Endothelial cell of umbilical vein (primary cell): Measurements from ENCODE around the gene NELFB. TPM values are rescaled to one million over a fixed set of nuclear protein-coding genes. Genes with fewer than 3 reads are reported as not detected.

Source experiments
- polyA plus RNA-seq, 4 experiments: library from polyadenylated mRNA; depleted of rRNA in 3 of 4; stranded (reverse) in 3 of 4; unstranded in 1 of 4; fragments of >200 nt; gene quantifications; 2 replicates each; pipeline versions ENCODE4 v1.2.1 to v1.2.3, GENCODE V29; 2011 to 2012; ENCODE audit warnings: missing spikeins in 1 of 4
- total RNA-seq: library from RNA; stranded (reverse); gene quantifications from 2 replicates; pipeline ENCODE4 v1.2.3, GENCODE V29; 2021

The NELFB gene
- total and polyA plus RNA-seq, 2 donors (not counting 3 experiments of a cell fraction or from before 2014, with no cell fraction given): 62.3 to 76.1 TPM

Other genes with a start within 250 kb of the NELFB start
- gene ABCA2, start 227.1 kb upstream of the NELFB start, total RNA-seq: 20.0 and 23.4 TPM in 2 replicates
- gene ABCA2, start 227.1 kb upstream of the NELFB start, polyA plus RNA-seq: 29.1 and 41.2 TPM in 2 replicates
- not detected in 2 replicates for gene FUT7, start 223.2 kb upstream of the NELFB start, total RNA-seq
- gene FUT7, start 223.2 kb upstream of the NELFB start, polyA plus RNA-seq: not detected in 2 replicates
- 157 and 181 TPM in 2 replicates for gene NPDC1, start 209.2 kb upstream of the NELFB start, total RNA-seq
- 115 and 144 TPM in 2 replicates for gene NPDC1, start 209.2 kb upstream of the NELFB start, polyA plus RNA-seq
- not detected in 2 replicates for gene ENTPD2, start 201.3 kb upstream of the NELFB start, total RNA-seq
- gene ENTPD2, start 201.3 kb upstream of the NELFB start, polyA plus RNA-seq: 0.03 TPM in 1 of 2 replicates, not detected in the other
- gene SAPCD2, start 184.8 kb upstream of the NELFB start, total RNA-seq: 24.3 and 27.8 TPM in 2 replicates
- gene SAPCD2, start 184.8 kb upstream of the NELFB start, polyA plus RNA-seq: 11.5 and 13.2 TPM in 2 replicates
- gene UAP1L1, start 177.8 kb upstream of the NELFB start, total RNA-seq: 38.1 and 41.7 TPM in 2 replicates
- gene UAP1L1, start 177.8 kb upstream of the NELFB start, polyA plus RNA-seq: 26.0 and 31.0 TPM in 2 replicates
- gene MAN1B1, start 168.3 kb upstream of the NELFB start, total RNA-seq: 67.7 and 75.3 TPM in 2 replicates
- 81.0 and 83.3 TPM in 2 replicates for gene MAN1B1, start 168.3 kb upstream of the NELFB start, polyA plus RNA-seq
- 118 and 149 TPM in 2 replicates for gene DPP7, start 140.6 kb upstream of the NELFB start, total RNA-seq
- gene DPP7, start 140.6 kb upstream of the NELFB start, polyA plus RNA-seq: 200 and 247 TPM in 2 replicates
- not detected in 2 replicates for gene GRIN1, start 116.2 kb upstream of the NELFB start, total RNA-seq
- gene GRIN1, start 116.2 kb upstream of the NELFB start, polyA plus RNA-seq: not detected in 2 replicates
- not detected in 2 replicates for gene LRRC26, start 85.3 kb upstream of the NELFB start, total RNA-seq
- 0.08 TPM in 1 of 2 replicates, not detected in the other for gene LRRC26, start 85.3 kb upstream of the NELFB start, polyA plus RNA-seq
- gene TMEM210, start 83.3 kb upstream of the NELFB start, total RNA-seq: not detected in 2 replicates
- not detected in 2 replicates for gene TMEM210, start 83.3 kb upstream of the NELFB start, polyA plus RNA-seq
- 69.2 and 70.0 TPM in 2 replicates for gene ANAPC2, start 66.8 kb upstream of the NELFB start, total RNA-seq
- 44.8 and 57.5 TPM in 2 replicates for gene ANAPC2, start 66.8 kb upstream of the NELFB start, polyA plus RNA-seq
- gene SSNA1, start 66.7 kb upstream of the NELFB start, total RNA-seq: 89.0 and 90.5 TPM in 2 replicates
- gene SSNA1, start 66.7 kb upstream of the NELFB start, polyA plus RNA-seq: 146 and 162 TPM in 2 replicates
- 12.1 and 12.4 TPM in 2 replicates for gene TPRN, start 54.6 kb upstream of the NELFB start, total RNA-seq
- 4.3 and 5.7 TPM in 2 replicates for gene TPRN, start 54.6 kb upstream of the NELFB start, polyA plus RNA-seq
- gene TMEM203, start 49.7 kb upstream of the NELFB start, total RNA-seq: 25.6 and 29.6 TPM in 2 replicates
- gene TMEM203, start 49.7 kb upstream of the NELFB start, polyA plus RNA-seq: 39.8 and 40.4 TPM in 2 replicates
- 23.4 and 26.7 TPM in 2 replicates for gene NDOR1, start 49.6 kb upstream of the NELFB start, total RNA-seq
- gene NDOR1, start 49.6 kb upstream of the NELFB start, polyA plus RNA-seq: 13.5 and 18.0 TPM in 2 replicates
- gene RNF208, start 33.1 kb upstream of the NELFB start, total RNA-seq: 3.8 and 4.8 TPM in 2 replicates
- 1.3 and 1.7 TPM in 2 replicates for gene RNF208, start 33.1 kb upstream of the NELFB start, polyA plus RNA-seq
- 0.44 and 0.92 TPM in 2 replicates for gene CYSRT1, start 30.2 kb upstream of the NELFB start, total RNA-seq
- 1.1 and 1.6 TPM in 2 replicates for gene CYSRT1, start 30.2 kb upstream of the NELFB start, polyA plus RNA-seq
- gene RNF224, start 27.8 kb upstream of the NELFB start, total RNA-seq: not detected in 2 replicates
- not detected in 2 replicates for gene RNF224, start 27.8 kb upstream of the NELFB start, polyA plus RNA-seq
- gene SLC34A3, start 24.4 kb upstream of the NELFB start, total RNA-seq: not detected in 2 replicates
- gene SLC34A3, start 24.4 kb upstream of the NELFB start, polyA plus RNA-seq: not detected in 2 replicates
- gene TUBB4B, start 14.0 kb upstream of the NELFB start, total RNA-seq: 546 and 558 TPM in 2 replicates
- gene TUBB4B, start 14.0 kb upstream of the NELFB start, polyA plus RNA-seq: 418 and 439 TPM in 2 replicates
- not detected in 2 replicates for gene STPG3, start 4.0 kb upstream of the NELFB start, total RNA-seq
- gene STPG3, start 4.0 kb upstream of the NELFB start, polyA plus RNA-seq: not detected in 2 replicates
- gene TOR4A, start 22.4 kb downstream of the NELFB start, total RNA-seq: 46.4 and 48.0 TPM in 2 replicates
- 32.4 and 45.7 TPM in 2 replicates for gene TOR4A, start 22.4 kb downstream of the NELFB start, polyA plus RNA-seq
- 50.0 and 61.0 TPM in 2 replicates for gene NRARP, start 46.9 kb downstream of the NELFB start, total RNA-seq
- 54.0 and 72.9 TPM in 2 replicates for gene NRARP, start 46.9 kb downstream of the NELFB start, polyA plus RNA-seq
- 26.6 and 30.3 TPM in 2 replicates for gene EXD3, start 167.8 kb downstream of the NELFB start, total RNA-seq
- 17.7 and 24.7 TPM in 2 replicates for gene EXD3, start 167.8 kb downstream of the NELFB start, polyA plus RNA-seq
- gene NOXA1, start 168.1 kb downstream of the NELFB start, total RNA-seq: 0.91 and 1.3 TPM in 2 replicates
- gene NOXA1, start 168.1 kb downstream of the NELFB start, polyA plus RNA-seq: 0.40 and 0.51 TPM in 2 replicates
- gene ENTPD8, start 186.0 kb downstream of the NELFB start, total RNA-seq: 0.42 and 0.51 TPM in 2 replicates
- gene ENTPD8, start 186.0 kb downstream of the NELFB start, polyA plus RNA-seq: 0.44 and 0.45 TPM in 2 replicates
- gene NSMF, start 204.0 kb downstream of the NELFB start, total RNA-seq: 43.3 and 45.4 TPM in 2 replicates
- gene NSMF, start 204.0 kb downstream of the NELFB start, polyA plus RNA-seq: 53.7 and 66.9 TPM in 2 replicates